ENCODE measurements around the gene AUTS2. TPM values are rescaled to one million over a fixed set of nuclear protein-coding genes. Genes with fewer than 3 reads are reported as not detected.

Gene AUTS2
- total and polyA plus RNA-seq, 10 of the 15 experiments (the other 5 are each of a cell fraction or from before 2014, with no cell fraction given): 6.4 to 55.6 (median 21.6) TPM

- no peak for TF ChIP-seq ZBTB33 (IDR thresholded peaks at IDR 0.05)
Measured at GRCh38 chr7:70569335-70569819, 971.1 kb downstream of the AUTS2 start (continued).

GRCh38 chr7:70570029-70570428 lies 971.8 kb downstream of the AUTS2 start:
- no peaks in the 10 kb centered on the region for H3K36me3 ChIP-seq (ENCODE audit: control insufficient read depth in 2 of 2, insufficient read depth in 2 of 2, low read length in 1 of 2)
- H3K9me3 ChIP-seq (replicated peaks; ENCODE audit: control insufficient read depth, insufficient read depth, low read length): no peaks in the 10 kb centered on the region
- ChIA-PET CTCF (no interaction called here), RAD21 (ENCODE audit: unreplicated experiment) (no interaction called here), POLR2A (no interaction called here), SMC1A (ENCODE audit: uncharacterized antibody, unreplicated experiment) (interaction anchor here (1.0 kb wide), 1 partner anchor 10 kb away, joined by 3 read pairs; no protein-coding TSS in a partner anchor)
- H3K9ac ChIP-seq (ENCODE audit: control insufficient read depth, insufficient read depth, low read length): no peak overlapping the region
- H4K20me1 ChIP-seq (ENCODE audit: control insufficient read depth, insufficient read depth): no peaks in the 10 kb centered on the region
- FAIRE-seq (no peak), ATAC-seq (no peak), DNase-seq (ENCODE audit: low read depth, low spot score) (no peak)
- no peak overlapping the region for H3K4me3 ChIP-seq
- in situ Hi-C loops (cut with MboI): no loop called here
- H3K27ac ChIP-seq (ENCODE audit: control insufficient read depth, insufficient read depth): no peak overlapping the region
- BruUV-seq (replicated peaks): no TSS peak
- no peaks in the 10 kb centered on the region for H3K79me2 ChIP-seq (ENCODE audit: control insufficient read depth, insufficient read depth, low read length)
- no peaks in the 10 kb centered on the region for H3K27me3 ChIP-seq (replicated peaks in 1 of 2; ENCODE audit: control insufficient read depth in 2 of 2, insufficient read depth in 2 of 2, low read length in 1 of 2)
- H3K4me2 ChIP-seq (ENCODE audit: control insufficient read depth, insufficient read depth): no peak overlapping the region
- 16% methylated on average over 4 of the region's 4 CpGs for WGBS (ENCODE audit: insufficient coverage, insufficient replicate concordance, low lambda C conversion rate, missing lambda C conversion rate)
- intact Hi-C loops (cut with micrococcal nuclease; ENCODE audit: unreplicated experiment): no loop called here
- H2AFZ ChIP-seq (ENCODE audit: control insufficient read depth, low read depth, low read length): no peak overlapping the region
- no peaks in the 10 kb centered on the region for H3K4me1 ChIP-seq (ENCODE audit: control insufficient read depth, insufficient read depth, low read length)
- TF ChIP-seq CEBPB (IDR thresholded peaks at IDR 0.05; ENCODE audit: borderline replicate concordance in 1 of 2, low read depth in 2 of 2, low read length in 2 of 2): no peak
- no peak for TF ChIP-seq EP300 (IDR thresholded peaks at IDR 0.05; ENCODE audit: borderline replicate concordance in 1 of 2, control insufficient read depth in 1 of 2, low read depth in 2 of 2, low read length in 2 of 2)
- no peak for TF ChIP-seq ZNF207 (IDR thresholded peaks at IDR 0.05; ENCODE audit: borderline replicate concordance)
- TF ChIP-seq ZBTB40 (IDR thresholded peaks at IDR 0.05; ENCODE audit: borderline replicate concordance): no peak
- TF ChIP-seq NFYA (IDR thresholded peaks at IDR 0.05; ENCODE audit: borderline replicate concordance, low read depth, low read length): no peak
- no peak for TF ChIP-seq NR2C2 (IDR thresholded peaks at IDR 0.05; ENCODE audit: borderline replicate concordance, control insufficient read depth, insufficient read length, low read depth)
- TF ChIP-seq POU2F2 (IDR thresholded peaks at IDR 0.05; ENCODE audit: borderline replicate concordance, low read depth, low read length): no peak
- TF ChIP-seq, protein P1, sequence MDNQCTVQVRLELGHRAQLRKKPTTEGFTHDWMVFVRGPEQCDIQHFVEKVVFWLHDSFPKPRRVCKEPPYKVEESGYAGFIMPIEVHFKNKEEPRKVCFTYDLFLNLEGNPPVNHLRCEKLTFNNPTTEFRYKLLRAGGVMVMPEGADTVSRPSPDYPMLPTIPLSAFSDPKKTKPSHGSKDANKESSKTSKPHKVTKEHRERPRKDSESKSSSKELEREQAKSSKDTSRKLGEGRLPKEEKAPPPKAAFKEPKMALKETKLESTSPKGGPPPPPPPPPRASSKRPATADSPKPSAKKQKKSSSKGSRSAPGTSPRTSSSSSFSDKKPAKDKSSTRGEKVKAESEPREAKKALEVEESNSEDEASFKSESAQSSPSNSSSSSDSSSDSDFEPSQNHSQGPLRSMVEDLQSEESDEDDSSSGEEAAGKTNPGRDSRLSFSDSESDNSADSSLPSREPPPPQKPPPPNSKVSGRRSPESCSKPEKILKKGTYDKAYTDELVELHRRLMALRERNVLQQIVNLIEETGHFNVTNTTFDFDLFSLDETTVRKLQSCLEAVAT (IDR thresholded peaks at IDR 0.05): no peak
- TF ChIP-seq CBX5 (IDR thresholded peaks at IDR 0.05; ENCODE audit: low read depth): no peak
- no peak for TF ChIP-seq ELK1 (IDR thresholded peaks at IDR 0.05; ENCODE audit: low read depth, low read length)
- no peak for TF ChIP-seq IRF4 (IDR thresholded peaks at IDR 0.05; ENCODE audit: low read depth, low read length)

Measured in GM12878 (cell line).